GM10847 (cell line): Measurements from ENCODE around the gene ZNF503.

ENCODE experiments used
- POLR2A ChIP-seq: IDR thresholded peaks from 2 replicates; pipeline ENCODE4 v1.6.1; 2011; ENCODE audit not compliant: insufficient read length; ENCODE audit errors: extremely low read depth

ZNF503 gene, protein sequence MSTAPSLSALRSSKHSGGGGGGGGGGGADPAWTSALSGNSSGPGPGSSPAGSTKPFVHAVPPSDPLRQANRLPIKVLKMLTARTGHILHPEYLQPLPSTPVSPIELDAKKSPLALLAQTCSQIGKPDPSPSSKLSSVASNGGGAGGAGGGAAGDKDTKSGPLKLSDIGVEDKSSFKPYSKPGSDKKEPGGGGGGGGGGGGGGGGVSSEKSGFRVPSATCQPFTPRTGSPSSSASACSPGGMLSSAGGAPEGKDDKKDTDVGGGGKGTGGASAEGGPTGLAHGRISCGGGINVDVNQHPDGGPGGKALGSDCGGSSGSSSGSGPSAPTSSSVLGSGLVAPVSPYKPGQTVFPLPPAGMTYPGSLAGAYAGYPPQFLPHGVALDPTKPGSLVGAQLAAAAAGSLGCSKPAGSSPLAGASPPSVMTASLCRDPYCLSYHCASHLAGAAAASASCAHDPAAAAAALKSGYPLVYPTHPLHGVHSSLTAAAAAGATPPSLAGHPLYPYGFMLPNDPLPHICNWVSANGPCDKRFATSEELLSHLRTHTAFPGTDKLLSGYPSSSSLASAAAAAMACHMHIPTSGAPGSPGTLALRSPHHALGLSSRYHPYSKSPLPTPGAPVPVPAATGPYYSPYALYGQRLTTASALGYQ

DNA sequence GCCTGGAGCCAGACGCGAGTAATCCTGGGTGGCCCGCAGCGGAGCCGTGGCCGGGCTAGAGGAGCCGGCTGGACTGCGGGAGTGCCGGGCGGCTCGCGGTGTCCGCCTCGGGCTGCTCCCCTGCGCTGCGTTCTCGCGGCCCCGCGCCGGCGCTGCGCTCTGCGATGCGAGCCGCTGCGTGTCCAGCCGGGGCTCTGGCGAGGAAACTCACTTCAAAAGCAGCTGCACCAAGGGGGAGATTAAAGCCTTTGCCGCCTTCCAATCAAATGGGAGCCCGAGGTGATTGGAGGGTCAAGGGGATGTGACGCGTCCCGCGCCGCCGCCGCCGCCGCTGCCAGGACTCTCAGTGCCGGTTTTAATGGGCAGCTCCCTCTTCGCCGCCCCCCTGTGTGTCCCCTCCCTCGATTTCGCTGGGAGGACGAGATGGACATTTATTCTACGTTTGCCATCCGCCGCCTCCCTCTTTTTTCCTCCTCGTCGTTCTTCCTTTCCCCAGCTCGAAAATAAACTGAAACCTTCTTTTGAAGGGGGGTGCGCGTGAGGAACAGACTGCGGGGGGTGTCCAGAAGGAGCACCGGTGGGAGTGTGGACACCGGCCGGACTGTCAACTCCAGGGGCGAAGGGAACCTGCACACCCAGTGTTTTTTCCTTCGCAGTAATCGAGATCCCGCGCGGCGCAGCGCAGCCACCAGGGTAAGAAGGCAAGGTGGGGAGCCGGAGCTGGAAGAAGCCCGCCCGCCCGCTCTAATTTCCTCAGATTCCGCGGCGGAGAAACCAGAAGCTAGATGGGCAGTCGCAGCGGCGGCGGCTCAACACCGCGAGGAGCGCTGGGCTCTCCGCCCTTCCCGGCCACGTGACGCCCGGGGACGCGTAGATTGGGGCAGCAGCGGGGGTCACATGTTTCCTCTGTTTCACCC lies at the start of gene ZNF503:
ZNF503 (minus strand) TSS at position 196 of the 917 bp plus-strand sequence. CDS start 345 bp downstream, outside the sequence.
- peak; percentile 29 for TF ChIP-seq POLR2A

DNA sequence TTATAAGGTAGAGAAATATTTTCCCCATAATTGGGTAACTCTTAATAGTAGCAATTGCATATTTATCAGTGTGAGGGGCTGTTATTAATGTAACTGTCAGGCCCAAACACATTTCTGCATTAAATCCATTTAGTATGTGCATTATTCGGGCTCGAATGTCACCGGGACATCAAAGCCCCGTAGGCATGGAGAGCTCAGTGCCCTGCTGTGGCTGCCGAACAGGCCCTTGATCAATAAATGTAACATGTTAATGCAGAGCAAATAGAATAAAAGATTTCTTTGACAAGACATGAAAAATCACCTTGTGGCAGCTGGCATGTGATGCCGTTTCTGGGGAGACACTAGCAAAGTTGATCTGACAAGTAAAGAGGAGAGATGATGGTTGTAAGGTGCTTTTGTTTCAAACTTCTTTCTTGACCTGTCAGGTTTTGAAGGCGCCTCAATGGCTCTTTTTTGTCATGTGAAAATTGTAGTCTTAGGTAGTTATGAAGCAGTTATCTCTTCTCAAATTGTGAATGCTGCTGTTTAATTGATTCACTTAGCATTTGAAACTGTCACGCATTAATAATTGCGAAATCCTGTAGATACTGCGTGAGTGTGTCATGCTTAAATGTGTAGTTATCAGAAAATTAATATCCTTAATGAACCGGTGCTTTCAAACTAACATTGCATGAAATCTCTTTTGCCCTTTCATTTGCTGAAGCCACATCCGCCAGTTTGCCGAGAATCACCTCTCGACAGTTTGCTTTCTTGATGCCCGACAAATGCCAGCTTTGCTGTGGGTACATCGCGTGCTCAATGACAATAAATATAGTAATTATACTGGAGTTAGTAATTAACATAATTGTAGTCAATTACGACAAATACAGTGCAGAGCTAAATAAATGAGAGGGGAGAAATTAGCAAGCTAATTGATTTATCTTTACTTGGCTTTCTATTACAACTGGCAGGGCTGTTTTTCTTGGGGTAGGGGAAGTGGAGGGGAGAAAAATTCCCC lies 49.4 kb upstream of the ZNF503 start:
- no peak for TF ChIP-seq POLR2A

DNA sequence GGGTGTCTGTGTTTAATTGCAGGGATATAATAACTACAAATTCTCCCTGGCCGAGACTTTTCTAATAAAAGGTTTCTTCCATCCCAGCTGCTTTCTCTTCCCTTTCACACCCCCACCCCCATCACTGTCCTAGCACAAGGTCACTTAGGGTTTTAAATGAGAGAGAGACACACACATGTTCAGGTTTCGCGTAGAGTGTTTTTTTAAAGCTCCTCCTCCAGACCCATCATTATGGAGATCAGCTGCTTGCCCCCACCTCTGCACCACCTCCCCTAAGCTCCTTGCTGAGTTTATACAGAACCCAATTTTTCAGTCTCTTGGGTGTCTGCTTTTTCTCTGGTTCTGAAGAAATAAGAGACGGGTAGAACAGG lies 48.5 kb upstream of the ZNF503 start:
- no peak for TF ChIP-seq POLR2A

DNA sequence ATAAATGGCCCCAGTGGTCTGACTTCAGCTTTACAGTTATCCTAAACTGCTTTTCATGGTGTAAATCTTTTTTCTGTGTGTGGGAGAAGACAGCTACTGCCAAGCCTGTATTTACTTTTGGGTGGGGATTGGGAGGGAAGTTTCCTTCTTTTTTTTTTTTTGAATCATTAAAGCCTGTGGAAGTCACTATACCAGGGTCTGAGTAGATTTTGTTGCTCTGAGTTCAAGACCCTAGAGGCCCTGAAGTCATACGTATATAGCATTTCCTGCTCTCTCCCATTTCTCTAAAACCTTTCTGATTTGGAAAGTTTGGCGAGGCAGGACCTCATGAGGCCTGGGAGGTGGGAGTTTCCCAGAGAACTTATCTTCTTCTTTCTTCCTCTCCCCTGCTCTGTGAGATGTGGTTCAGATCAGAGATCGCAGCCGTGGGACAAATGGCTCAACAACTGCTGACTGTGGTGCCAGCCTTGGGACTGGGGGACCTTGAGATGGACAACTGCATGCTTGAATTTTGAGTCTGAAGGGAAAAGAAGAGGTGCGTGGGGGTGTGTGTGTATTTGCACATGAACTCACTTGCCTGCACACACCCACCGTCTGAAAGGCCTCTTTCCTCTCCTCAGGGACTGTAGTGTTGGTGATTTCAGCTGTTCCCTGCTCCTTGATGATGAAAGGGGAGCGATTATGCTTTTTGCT lies 48.0 kb upstream of the ZNF503 start:
- no peak for TF ChIP-seq POLR2A

DNA sequence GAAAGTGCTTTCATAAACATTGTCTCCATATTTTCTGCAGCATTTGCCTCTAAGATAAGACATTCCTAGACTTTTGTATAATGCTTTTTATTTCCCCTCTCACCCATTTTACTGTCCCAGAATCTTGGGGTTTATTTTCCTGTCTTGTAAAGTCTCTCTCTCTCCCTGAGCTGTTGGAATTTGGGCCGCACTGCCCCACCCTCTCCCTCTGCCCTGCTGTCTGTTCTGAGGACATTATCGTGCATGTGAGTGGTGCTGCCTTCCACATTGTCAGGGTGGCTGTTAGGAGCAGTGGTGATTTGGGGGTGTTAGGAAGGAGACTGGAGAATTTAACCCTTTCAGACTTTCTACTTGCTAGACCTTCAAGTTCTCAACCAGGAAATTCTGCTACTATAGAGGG lies 46.6 kb upstream of the ZNF503 start:
- no peak for TF ChIP-seq POLR2A

DNA sequence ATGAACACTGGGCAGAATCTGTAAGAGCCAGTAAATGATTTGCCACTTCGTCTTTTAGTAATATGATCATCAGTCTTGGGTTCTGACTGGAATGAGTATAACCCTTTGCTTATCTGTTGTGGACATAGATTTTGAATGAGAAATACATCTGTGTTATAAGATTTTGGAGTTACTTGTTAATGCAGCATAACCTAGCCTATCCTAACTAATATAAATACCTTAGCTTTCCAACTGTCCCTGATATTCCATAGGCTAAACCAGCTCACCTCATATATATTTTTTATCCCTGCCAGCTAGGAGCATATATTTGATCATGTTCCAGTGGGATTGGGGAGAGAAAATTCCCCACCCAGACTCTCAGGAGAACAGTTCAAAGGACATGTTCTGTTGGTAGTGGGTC lies 44.9 kb upstream of the ZNF503 start:
- no peak for TF ChIP-seq POLR2A

DNA sequence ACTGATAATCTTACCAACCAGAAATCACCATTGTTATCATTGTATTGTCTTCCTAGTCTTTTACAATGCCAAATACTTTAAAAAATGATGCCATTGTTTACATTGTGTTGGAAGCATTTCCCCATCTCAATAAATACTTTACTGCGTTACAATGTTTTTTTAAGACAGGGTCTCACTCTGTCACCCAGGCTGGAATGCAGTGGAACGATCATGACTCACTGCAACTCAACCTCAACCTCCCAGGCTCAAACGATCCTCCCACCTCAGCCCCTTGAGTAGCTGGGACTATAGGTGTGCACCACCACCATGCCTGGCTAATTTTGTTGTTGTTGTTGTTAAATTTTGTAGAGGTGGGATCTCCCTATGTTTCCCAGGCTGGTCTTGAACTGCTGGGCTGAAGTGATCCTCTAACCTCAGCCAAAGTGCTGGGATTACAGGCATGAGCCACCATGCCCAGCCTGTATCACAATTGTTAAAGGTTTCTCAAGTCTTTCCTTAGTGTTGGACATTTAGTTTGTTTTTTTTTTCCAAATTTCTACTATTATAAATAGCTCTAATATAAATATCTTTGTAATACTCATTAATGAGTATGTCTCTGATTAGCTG lies 43.3 kb upstream of the ZNF503 start:
- no peak for TF ChIP-seq POLR2A

DNA sequence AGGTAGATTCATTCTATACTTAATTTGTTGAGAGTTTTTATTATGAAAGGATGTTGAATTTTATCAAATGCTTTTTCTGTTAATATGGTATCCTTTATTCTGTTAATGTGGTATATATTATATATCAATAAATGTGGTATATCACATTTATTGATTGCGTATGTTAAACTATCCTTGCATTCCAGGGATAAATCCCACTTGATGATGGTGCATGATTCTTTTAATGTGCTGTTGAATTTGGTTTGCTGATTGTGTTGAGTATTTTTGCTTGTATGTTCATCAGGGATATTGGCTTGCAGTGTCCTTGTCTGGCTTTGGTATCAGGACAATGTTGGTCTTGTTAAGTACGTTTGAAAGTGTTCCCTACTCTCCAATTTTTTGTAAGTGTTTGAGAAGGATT lies 41.8 kb upstream of the ZNF503 start:
- no peak for TF ChIP-seq POLR2A

DNA sequence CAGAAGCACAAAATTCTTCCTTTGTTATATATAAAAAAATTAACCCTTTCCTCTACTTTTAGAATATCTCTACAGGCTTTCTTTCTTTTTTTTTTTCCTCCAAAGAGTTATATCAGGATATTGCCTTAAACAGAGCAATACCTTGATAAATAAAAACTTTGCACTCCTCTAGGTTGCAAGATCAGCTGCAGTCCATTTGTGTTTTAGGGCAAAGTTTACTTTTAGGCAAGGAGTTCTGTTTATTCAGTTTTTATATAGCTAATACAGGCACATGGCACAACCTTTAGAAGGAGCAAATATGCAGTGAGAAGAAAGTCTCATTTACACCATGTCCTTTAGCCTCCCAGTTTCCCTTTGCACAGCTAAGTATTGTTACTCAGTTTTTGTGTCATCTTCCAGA lies 40.1 kb upstream of the ZNF503 start:
- no peak for TF ChIP-seq POLR2A

DNA sequence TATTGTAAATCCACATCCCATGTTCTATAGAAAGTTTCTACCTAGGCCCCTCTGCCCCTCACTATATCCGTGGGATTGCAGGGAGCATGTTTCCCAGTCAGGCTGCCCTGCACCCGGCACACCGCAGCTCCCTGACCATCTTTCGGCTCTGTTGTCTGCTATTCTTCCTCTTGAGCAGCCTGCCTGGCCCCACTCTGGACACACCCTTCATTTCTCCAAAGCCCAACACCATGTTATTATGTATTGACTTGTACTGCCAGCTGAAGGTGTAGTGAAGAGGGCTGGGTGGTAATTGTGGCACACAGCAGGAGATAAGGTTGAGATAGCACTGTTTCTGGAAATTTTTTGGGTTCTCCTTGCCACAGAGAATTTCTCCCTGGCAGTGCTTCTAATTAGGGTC lies 39.6 kb upstream of the ZNF503 start:
- TF ChIP-seq POLR2A, result no peak

DNA sequence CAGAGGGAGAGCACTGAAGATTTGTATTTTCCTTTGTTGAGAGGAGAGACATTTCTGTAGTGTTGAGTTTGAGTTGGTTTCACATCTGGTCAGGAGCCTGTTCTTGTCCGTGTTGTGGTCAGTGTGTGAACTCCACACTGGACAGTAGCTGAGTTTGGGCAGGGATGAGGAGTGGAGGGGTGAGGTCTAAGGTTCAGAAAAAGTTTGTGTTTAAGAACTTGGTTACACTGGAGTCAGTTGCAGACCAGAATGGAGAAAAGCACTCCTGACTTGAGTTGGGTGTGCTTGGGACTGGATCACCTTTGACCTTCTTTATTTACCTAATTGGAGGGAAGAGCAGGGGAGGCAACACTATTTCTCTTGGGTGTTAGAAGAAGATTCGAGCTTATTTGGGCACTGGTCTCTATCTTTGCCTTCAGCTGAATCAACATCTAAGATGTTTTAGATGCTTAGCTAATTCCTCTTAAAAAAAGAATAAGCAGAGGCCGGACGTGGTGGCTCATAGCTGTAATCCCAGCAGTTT lies 38.8 kb upstream of the ZNF503 start:
- no peak for TF ChIP-seq POLR2A

DNA sequence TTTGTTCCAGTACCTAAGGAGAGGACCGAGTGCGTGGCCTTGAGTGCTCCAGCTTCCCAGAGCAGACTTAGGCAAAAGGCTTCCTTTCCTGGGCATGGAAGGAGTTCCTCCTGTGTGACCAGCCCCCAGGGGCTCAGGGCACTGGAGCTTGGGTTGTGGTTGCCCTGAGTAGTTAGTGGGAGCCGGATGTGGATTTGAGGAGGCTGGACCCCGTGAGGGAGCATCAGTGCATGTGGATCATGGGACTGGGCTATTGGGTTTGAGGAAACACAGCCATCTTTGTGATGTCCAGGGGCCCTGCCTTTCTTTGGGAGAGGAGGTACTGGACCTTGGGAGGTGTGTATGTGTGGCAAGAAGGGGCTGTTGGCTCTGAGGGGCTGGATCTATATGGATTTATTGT lies 38.2 kb upstream of the ZNF503 start:
- TF ChIP-seq POLR2A, result no peak

DNA sequence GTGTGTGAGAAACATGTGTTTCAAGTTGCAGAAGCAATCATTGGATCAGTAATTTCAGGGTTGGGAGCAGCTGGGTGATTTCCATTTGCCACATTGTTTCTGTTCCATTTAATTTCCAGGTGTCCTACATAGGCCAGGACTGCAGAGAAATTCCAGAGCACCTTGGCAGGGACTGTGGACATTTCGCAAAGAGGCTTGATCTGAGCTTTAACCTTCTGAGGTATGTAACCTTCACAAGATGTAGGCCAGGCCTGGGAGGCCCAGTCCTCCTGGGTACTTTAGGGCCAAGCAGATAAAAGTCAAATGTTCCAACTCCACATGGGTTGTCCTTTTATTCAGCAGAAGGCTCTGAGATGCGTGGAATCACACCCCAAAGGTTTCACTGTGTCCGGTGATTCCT lies 36.7 kb upstream of the ZNF503 start:
- no peak for TF ChIP-seq POLR2A

DNA sequence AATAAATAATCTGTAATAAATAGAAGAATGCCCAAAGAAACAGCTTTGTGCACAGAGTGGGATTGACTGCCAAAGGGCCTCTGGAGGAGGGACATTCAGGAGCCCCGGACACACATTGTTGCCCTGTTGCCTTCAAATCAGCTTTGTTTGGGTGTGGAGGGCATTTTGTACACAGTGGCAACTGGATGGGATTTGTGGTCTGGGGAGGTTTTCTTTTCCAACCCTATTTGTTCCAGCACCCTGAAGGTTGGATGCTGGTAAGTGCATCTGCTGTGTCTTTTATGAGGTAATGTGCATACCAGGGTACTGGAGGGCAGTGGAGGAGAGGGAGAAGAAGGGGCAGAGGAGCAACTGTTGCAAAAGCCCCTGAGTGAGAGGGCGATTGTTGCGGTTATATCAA lies 36.1 kb upstream of the ZNF503 start:
- no peak for TF ChIP-seq POLR2A

DNA sequence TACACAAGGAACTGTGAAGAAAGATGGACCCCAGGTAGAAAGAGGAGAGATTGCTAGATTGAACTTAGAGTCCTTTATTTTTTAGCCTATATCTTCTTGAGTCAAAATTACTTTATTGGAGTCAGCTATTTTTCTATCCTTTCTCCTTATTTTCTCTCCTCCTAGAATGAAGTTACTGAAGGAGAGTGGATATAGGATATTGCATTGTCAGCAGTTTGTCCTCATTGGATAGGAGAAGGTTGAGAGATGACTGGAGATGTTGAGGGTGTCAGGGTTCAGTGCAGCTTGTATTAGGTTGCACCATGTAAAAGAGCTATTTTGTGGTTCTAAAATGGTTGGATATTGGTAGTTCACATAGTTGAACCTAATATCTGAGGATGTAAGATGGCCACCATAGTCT lies 35.3 kb upstream of the ZNF503 start:
- TF ChIP-seq POLR2A, result no peak
